Gastroesophageal sphincter (tissue), 3 donors: ENCODE data around the gene CPED1.

Experiments used
- EP300 ChIP-seq: sonication (generic); formaldehyde crosslinking; IDR thresholded peaks from one replicate; pipeline ENCODE4 v1.6.1; 2017; ENCODE audit warnings: antibody characterized with exemption, mild to moderate bottlenecking
- POLR2A ChIP-seq, 2 donors: fragments of 450-650 bp; IDR thresholded peaks; one replicate each; pipeline ENCODE4 v1.6.1; 2017; ENCODE audit warnings: antibody characterized with exemption in 2 of 2, mild to moderate bottlenecking in 2 of 2, moderate library complexity in 1 of 2
- POLR2AphosphoS5 ChIP-seq: sonication (generic); formaldehyde crosslinking; IDR thresholded peaks from one replicate; pipeline ENCODE4 v1.6.1; 2017; ENCODE audit warnings: antibody characterized with exemption
- TF ChIP-seq, protein P1 (sequence below), 4 experiments: fragments of 200-600 bp in 2 of 4; fragments of 450-650 bp in 2 of 4; sonication (generic) in 1 of 4; IDR thresholded peaks; one replicate each; pipeline ENCODE4 v1.5.1; 2017 to 2019; ENCODE audit warnings: antibody characterized with exemption in 4 of 4, mild to moderate bottlenecking in 2 of 4, moderate library complexity in 2 of 4

DNA sequence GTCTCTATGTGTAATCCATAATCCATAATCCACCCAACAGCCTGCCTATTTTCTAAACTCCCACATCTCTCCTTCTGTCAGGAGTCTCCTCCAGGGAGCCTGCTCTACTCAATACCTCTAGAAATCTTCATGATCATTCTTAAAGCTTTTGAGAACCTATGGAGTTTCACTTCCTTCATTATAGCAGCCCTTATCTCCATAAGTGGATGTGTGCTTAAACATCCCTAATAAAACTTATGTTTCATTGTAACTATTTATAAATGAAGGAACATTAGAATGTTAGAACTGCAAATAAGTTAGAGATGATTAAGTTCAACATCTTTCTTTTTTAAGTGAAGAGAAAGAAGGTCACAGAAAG is 8.5 kb downstream of the CPED1 start:
- TF ChIP-seq POLR2AphosphoS5 (no peak), POLR2A (IDR thresholded peaks at IDR 0.05) (no peak), EP300 (no peak)
- TF ChIP-seq, protein P1, sequence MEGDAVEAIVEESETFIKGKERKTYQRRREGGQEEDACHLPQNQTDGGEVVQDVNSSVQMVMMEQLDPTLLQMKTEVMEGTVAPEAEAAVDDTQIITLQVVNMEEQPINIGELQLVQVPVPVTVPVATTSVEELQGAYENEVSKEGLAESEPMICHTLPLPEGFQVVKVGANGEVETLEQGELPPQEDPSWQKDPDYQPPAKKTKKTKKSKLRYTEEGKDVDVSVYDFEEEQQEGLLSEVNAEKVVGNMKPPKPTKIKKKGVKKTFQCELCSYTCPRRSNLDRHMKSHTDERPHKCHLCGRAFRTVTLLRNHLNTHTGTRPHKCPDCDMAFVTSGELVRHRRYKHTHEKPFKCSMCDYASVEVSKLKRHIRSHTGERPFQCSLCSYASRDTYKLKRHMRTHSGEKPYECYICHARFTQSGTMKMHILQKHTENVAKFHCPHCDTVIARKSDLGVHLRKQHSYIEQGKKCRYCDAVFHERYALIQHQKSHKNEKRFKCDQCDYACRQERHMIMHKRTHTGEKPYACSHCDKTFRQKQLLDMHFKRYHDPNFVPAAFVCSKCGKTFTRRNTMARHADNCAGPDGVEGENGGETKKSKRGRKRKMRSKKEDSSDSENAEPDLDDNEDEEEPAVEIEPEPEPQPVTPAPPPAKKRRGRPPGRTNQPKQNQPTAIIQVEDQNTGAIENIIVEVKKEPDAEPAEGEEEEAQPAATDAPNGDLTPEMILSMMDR (IDR thresholded peaks at IDR 0.05), result no peak
